IPS-15b (cell line): Measurements from ENCODE around the gene MEIS2.

ENCODE experiments used
- H3K27me3 ChIP-seq: one replicate; pipeline ENCODE4 v1.6.1; 2013; ENCODE audit warnings: low read length; ENCODE audit not compliant: control insufficient read depth, insufficient read depth
- H3K36me3 ChIP-seq: one replicate; pipeline ENCODE4 v1.6.1; 2013; ENCODE audit warnings: low read length; ENCODE audit not compliant: control insufficient read depth, insufficient read depth
- H3K4me1 ChIP-seq: one replicate; pipeline ENCODE4 v1.6.1; 2013; ENCODE audit warnings: mild to moderate bottlenecking, low read length; ENCODE audit not compliant: control insufficient read depth, insufficient read depth
- H3K4me3 ChIP-seq: one replicate; pipeline ENCODE4 v1.5.1; 2013; ENCODE audit warnings: low read depth, low read length
- H3K9ac ChIP-seq: one replicate; pipeline ENCODE4 v1.6.1; 2013; ENCODE audit warnings: low read depth, mild to moderate bottlenecking, low read length
- H3K9me3 ChIP-seq: one replicate; pipeline ENCODE4 v1.6.1; 2013; ENCODE audit warnings: mild to moderate bottlenecking, low read length; ENCODE audit not compliant: control insufficient read depth, insufficient read depth

The MEIS2 gene

GRCh38 chr15:36856339-36856973, 243.9 kb downstream of the MEIS2 start:
- Histone ChIP-seq H3K9me3 (no peaks in the 10 kb centered on the region), H3K27me3 (no peaks in the 10 kb centered on the region), H3K4me1 (no peaks in the 10 kb centered on the region), H3K4me3 (no peak overlapping the region), H3K9ac (no peak overlapping the region), H3K36me3 (no peaks in the 10 kb centered on the region)

GRCh38 chr15:36850864-36851263, 249.5 kb downstream of the MEIS2 start:
- no peaks in the 10 kb centered on the region for H3K36me3 ChIP-seq
- no peaks in the 10 kb centered on the region for H3K9me3 ChIP-seq
- no peak overlapping the region for H3K4me3 ChIP-seq
- no peak overlapping the region for H3K9ac ChIP-seq
- no peaks in the 10 kb centered on the region for H3K27me3 ChIP-seq
- H3K4me1 ChIP-seq = no peaks in the 10 kb centered on the region

- H3K27me3 ChIP-seq = no peaks in the 10 kb centered on the region
- H3K9me3 ChIP-seq = no peaks in the 10 kb centered on the region
- H3K4me1 ChIP-seq = peaks cover 7% of the 10 kb centered on the region
- H3K9ac ChIP-seq = no peak overlapping the region
- no peaks in the 10 kb centered on the region for H3K36me3 ChIP-seq
- H3K4me3 ChIP-seq = no peak overlapping the region
These were observed 255.1 kb downstream of the MEIS2 start for GRCh38 chr15:36845270-36845669.

GRCh38 chr15:36844534-36844998, 255.8 kb downstream of the MEIS2 start:
- Histone ChIP-seq H3K4me3 (no peak overlapping the region), H3K9ac (no peak overlapping the region), H3K27me3 (no peaks in the 10 kb centered on the region), H3K36me3 (no peaks in the 10 kb centered on the region), H3K4me1 (peaks cover 7% of the 10 kb centered on the region), H3K9me3 (no peaks in the 10 kb centered on the region)

- no peaks in the 10 kb centered on the region for H3K36me3 ChIP-seq
- peaks cover 7% of the 10 kb centered on the region for H3K4me1 ChIP-seq
- no peak overlapping the region for H3K4me3 ChIP-seq
- no peak overlapping the region for H3K9ac ChIP-seq
- H3K9me3 ChIP-seq = no peaks in the 10 kb centered on the region
- no peaks in the 10 kb centered on the region for H3K27me3 ChIP-seq
These were observed 256.5 kb downstream of the MEIS2 start for GRCh38 chr15:36843822-36844221.

GRCh38 chr15:36841193-36841592, 259.2 kb downstream of the MEIS2 start:
- H3K9me3 ChIP-seq = no peaks in the 10 kb centered on the region

More at GRCh38 chr15:36841193-36841592, 259.2 kb downstream of the MEIS2 start:
- H3K9ac ChIP-seq = no peak overlapping the region
- H3K4me3 ChIP-seq = no peak overlapping the region
- H3K4me1 ChIP-seq = peaks cover 7% of the 10 kb centered on the region
- no peaks in the 10 kb centered on the region for H3K27me3 ChIP-seq
- no peaks in the 10 kb centered on the region for H3K36me3 ChIP-seq
